GM23338 (cell line): ENCODE data around the gene DPYSL5. TPM values are rescaled to one million over a fixed set of nuclear protein-coding genes. Genes with fewer than 3 reads are reported as not detected.

Experiments used
- ATAC-seq: fragments of 200-7000 bp; cut with Tn5 transposase; 3 replicates; pipeline ENCODE4 v1.9.1; 2020
- DNase-seq: peaks from one replicate; pipeline ENCODE4 v3.0.0-alpha.2; 2015; ENCODE audit warnings: low spot score
- H2AFZ ChIP-seq: fragments of 200-600 bp; sonication (generic); 2 replicates; pipeline ENCODE4 v1.8.0; 2016; ENCODE audit warnings: antibody characterized with exemption, mild to moderate bottlenecking, moderate library complexity
- H3F3A ChIP-seq: fragments of 200-600 bp; sonication (generic); replicated peaks from 2 replicates; pipeline ENCODE4 v1.8.0; 2017; ENCODE audit warnings: antibody characterized with exemption, mixed run types, low read depth
- H3K27ac ChIP-seq: fragments of 200-600 bp; sonication (generic); 2 replicates; pipeline ENCODE4 v1.6.1; 2016; ENCODE audit warnings: low read depth
- H3K27me3 ChIP-seq: fragments of 200-600 bp; sonication (generic); 2 replicates; pipeline ENCODE4 v1.8.0; 2016; ENCODE audit warnings: mild to moderate bottlenecking, mixed run types, moderate library complexity; ENCODE audit not compliant: insufficient read depth
- H3K36me3 ChIP-seq: fragments of 200-600 bp; sonication (generic); 2 replicates; pipeline ENCODE4 v1.8.0; 2016; ENCODE audit warnings: mild to moderate bottlenecking; ENCODE audit not compliant: insufficient read depth
- H3K4me1 ChIP-seq: fragments of 200-600 bp; sonication (generic); 2 replicates; pipeline ENCODE4 v1.8.0; 2016; ENCODE audit warnings: mild to moderate bottlenecking, moderate library complexity; ENCODE audit not compliant: insufficient read depth
- H3K4me2 ChIP-seq: fragments of 200-600 bp; sonication (generic); 2 replicates; pipeline ENCODE4 v1.7.1; 2017; ENCODE audit warnings: mixed run types
- H3K4me3 ChIP-seq: fragments of 200-600 bp; sonication (generic); 2 replicates; pipeline ENCODE4 v1.6.1; 2016; ENCODE audit warnings: mixed run types
- H3K79me2 ChIP-seq: fragments of 200-600 bp; sonication (generic); replicated peaks from 2 replicates; pipeline ENCODE4 v1.8.0; 2017; ENCODE audit warnings: mild to moderate bottlenecking; ENCODE audit not compliant: insufficient read depth
- H3K9me2 ChIP-seq: fragments of 200-600 bp; sonication (generic); 2 replicates; pipeline ENCODE4 v1.8.0; 2017; ENCODE audit not compliant: insufficient read depth
- H4K20me1 ChIP-seq: fragments of 200-600 bp; sonication (generic); replicated peaks from 2 replicates; pipeline ENCODE4 v1.8.0; 2017; ENCODE audit warnings: mild to moderate bottlenecking; ENCODE audit not compliant: insufficient read depth
- H3K27ac Mint-ChIP-seq: 2 replicates; pipeline ENCODE4 v1.8.0; 2020; ENCODE audit warnings: inconsistent platforms, mild to moderate bottlenecking, moderate library complexity, mixed read lengths
- H3K27me3 Mint-ChIP-seq: 3 replicates; pipeline ENCODE4 v1.8.0; 2022; ENCODE audit warnings: low read depth, mild to moderate bottlenecking, moderate library complexity, mixed read lengths, inconsistent platforms; ENCODE audit not compliant: insufficient read depth, poor library complexity
- H3K36me3 Mint-ChIP-seq: 3 replicates; pipeline ENCODE4 v1.8.0; 2021; ENCODE audit warnings: low read depth, mild to moderate bottlenecking, inconsistent platforms, moderate library complexity, mixed read lengths
- H3K4me1 Mint-ChIP-seq: 3 replicates; pipeline ENCODE4 v1.8.0; 2020; ENCODE audit warnings: mild to moderate bottlenecking, inconsistent platforms, mixed read lengths
- H3K4me3 Mint-ChIP-seq: 3 replicates; pipeline ENCODE4 v1.8.0; 2021; ENCODE audit warnings: moderate library complexity, mild to moderate bottlenecking, inconsistent platforms, mixed read lengths
- H3K9me3 Mint-ChIP-seq: 3 replicates; pipeline ENCODE4 v1.8.0; 2020; ENCODE audit warnings: moderate library complexity, mild to moderate bottlenecking, inconsistent platforms, mixed read lengths
- CREB1 ChIP-seq: fragments of 250-450 bp; sonication (Bioruptor Pico); IDR thresholded peaks from 2 replicates; pipeline ENCODE4 v1.5.0; 2020; ENCODE audit warnings: low read depth, mild to moderate bottlenecking, moderate library complexity
- EZH2 ChIP-seq: fragments of 200-600 bp; sonication (generic); IDR thresholded peaks from one replicate; pipeline ENCODE4 v1.8.0; 2017; ENCODE audit warnings: antibody characterized with exemption, mild to moderate bottlenecking, low read depth; ENCODE audit not compliant: unreplicated experiment
- EZH2phosphoT487 ChIP-seq: fragments of 200-600 bp; sonication (generic); IDR thresholded peaks from one replicate; pipeline ENCODE4 v1.8.1; 2018; ENCODE audit warnings: antibody characterized with exemption; ENCODE audit not compliant: unreplicated experiment
- JUNB ChIP-seq: IDR thresholded peaks from one replicate; pipeline ENCODE4 v1.6.1; 2016; ENCODE audit warnings: antibody characterized with exemption; ENCODE audit not compliant: unreplicated experiment
- NANOG ChIP-seq: IDR thresholded peaks from 2 replicates; pipeline ENCODE4 v1.6.1; 2016; ENCODE audit warnings: antibody characterized with exemption, borderline replicate concordance
- POLR2AphosphoS5 ChIP-seq: IDR thresholded peaks from 2 replicates; pipeline ENCODE4 v1.6.1; 2016; ENCODE audit warnings: antibody characterized with exemption, low read depth
- REST ChIP-seq: IDR thresholded peaks from one replicate; pipeline ENCODE4 v1.6.1; 2018; ENCODE audit warnings: antibody characterized with exemption; ENCODE audit not compliant: unreplicated experiment
- STAT1 ChIP-seq: IDR thresholded peaks from one replicate; pipeline ENCODE4 v1.6.1; 2016; ENCODE audit warnings: antibody characterized with exemption; ENCODE audit not compliant: unreplicated experiment
- ZNF114 ChIP-seq: fragments of 250-450 bp; sonication (Bioruptor Pico); IDR thresholded peaks from 2 replicates; pipeline ENCODE4 v1.5.0; 2020; ENCODE audit warnings: mild to moderate bottlenecking, moderate library complexity
- ZNF331 ChIP-seq: fragments of 250-450 bp; sonication (Bioruptor Pico); IDR thresholded peaks from 2 replicates; pipeline ENCODE4 v1.5.0; 2020; ENCODE audit warnings: low read depth, mild to moderate bottlenecking, moderate library complexity
- ZNF462 ChIP-seq: fragments of 250-450 bp; sonication (Bioruptor Pico); IDR thresholded peaks from 2 replicates; pipeline ENCODE4 v1.5.0; 2020; ENCODE audit warnings: mild to moderate bottlenecking, moderate library complexity
- polyA plus RNA-seq: library from polyadenylated mRNA; unstranded; fragments of >200 nt; fragmentation: Nextera tagmentation; extraction: Ambion mirVana; gene quantifications from 2 replicates; pipeline ENCODE4 v1.2.1, GENCODE V29; 2016
- total RNA-seq: library from RNA; depleted of rRNA; stranded (reverse); fragments of >200 nt; shearing (Covaris generic); gene quantifications from 2 replicates; pipeline ENCODE4 v1.2.3, GENCODE V29; 2014
- TF ChIP-seq, protein P1 (sequence below): IDR thresholded peaks from 2 replicates; pipeline ENCODE4 v1.6.1; 2016; ENCODE audit warnings: antibody characterized with exemption
- TF ChIP-seq, protein P2 (sequence below), 2 experiments: fragments of 200-600 bp in 1 of 2; sonication (generic) in 1 of 2; conservative IDR thresholded peaks; 2 replicates each; pipeline versions ENCODE4 v1.5.1 to v1.6.1; 2016 to 2017; ENCODE audit warnings: antibody characterized with exemption in 2 of 2, low read depth in 2 of 2, mild to moderate bottlenecking in 2 of 2, moderate library complexity in 1 of 2

DPYSL5 gene
- total and polyA plus RNA-seq, 2 experiments from 2014 or later = 3.1 to 8.1 TPM

DNA sequence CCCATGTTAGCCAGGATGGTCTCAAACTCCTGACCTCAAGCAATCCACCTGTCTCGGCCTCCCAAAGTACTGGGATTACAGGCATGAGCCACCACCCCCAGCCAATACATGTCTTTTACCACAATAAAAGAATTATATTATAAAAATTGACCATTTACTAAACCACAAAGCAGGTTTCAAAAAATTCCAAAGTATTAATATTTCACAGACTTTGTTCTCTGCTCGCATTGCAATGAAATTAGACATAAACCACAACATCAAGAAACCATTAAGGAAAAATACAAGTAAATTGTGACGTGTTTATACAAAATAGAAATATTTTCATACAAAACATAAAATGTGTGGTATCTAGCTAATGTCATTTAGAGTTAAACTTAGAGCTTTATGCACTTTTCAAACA, 109.1 kb downstream of the DPYSL5 start:
- no peak overlapping the region for H3K4me3 ChIP-seq
- Mint-ChIP-seq H3K4me1 (peaks cover 3% of the 10 kb centered on the region; the same call in 2 of the 3 replicates), H3K27ac (no peak overlapping the region), H3K36me3 (no peaks in the 10 kb centered on the region), H3K27me3 (peaks cover 10% of the 10 kb centered on the region), H3K9me3 (no peaks in the 10 kb centered on the region), H3K4me3 (no peak overlapping the region)
- H4K20me1 ChIP-seq = no peaks in the 10 kb centered on the region
- no peaks in the 10 kb centered on the region for H3K79me2 ChIP-seq
- no peaks in the 10 kb centered on the region for H3F3A ChIP-seq
- DNase-seq (no peak), ATAC-seq (no peak)
- no peak overlapping the region for H3K4me2 ChIP-seq
- TF ChIP-seq ZNF114 (CRISPR knock-in tag) (no peak), CREB1 (CRISPR knock-in tag) (no peak), JUNB (no peak), NANOG (no peak), REST (no peak), EZH2phosphoT487 (no peak), ZNF331 (CRISPR knock-in tag) (no peak), ZNF462 (CRISPR knock-in tag) (no peak), POLR2AphosphoS5 (no peak), STAT1 (no peak), EZH2 (no peak)
- TF ChIP-seq, protein P1, sequence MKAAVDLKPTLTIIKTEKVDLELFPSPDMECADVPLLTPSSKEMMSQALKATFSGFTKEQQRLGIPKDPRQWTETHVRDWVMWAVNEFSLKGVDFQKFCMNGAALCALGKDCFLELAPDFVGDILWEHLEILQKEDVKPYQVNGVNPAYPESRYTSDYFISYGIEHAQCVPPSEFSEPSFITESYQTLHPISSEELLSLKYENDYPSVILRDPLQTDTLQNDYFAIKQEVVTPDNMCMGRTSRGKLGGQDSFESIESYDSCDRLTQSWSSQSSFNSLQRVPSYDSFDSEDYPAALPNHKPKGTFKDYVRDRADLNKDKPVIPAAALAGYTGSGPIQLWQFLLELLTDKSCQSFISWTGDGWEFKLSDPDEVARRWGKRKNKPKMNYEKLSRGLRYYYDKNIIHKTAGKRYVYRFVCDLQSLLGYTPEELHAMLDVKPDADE = no peak
- TF ChIP-seq, protein P2, sequence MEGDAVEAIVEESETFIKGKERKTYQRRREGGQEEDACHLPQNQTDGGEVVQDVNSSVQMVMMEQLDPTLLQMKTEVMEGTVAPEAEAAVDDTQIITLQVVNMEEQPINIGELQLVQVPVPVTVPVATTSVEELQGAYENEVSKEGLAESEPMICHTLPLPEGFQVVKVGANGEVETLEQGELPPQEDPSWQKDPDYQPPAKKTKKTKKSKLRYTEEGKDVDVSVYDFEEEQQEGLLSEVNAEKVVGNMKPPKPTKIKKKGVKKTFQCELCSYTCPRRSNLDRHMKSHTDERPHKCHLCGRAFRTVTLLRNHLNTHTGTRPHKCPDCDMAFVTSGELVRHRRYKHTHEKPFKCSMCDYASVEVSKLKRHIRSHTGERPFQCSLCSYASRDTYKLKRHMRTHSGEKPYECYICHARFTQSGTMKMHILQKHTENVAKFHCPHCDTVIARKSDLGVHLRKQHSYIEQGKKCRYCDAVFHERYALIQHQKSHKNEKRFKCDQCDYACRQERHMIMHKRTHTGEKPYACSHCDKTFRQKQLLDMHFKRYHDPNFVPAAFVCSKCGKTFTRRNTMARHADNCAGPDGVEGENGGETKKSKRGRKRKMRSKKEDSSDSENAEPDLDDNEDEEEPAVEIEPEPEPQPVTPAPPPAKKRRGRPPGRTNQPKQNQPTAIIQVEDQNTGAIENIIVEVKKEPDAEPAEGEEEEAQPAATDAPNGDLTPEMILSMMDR (conservative IDR thresholded peaks at IDR 0.05; ENCODE audit: low read depth in 2 of 2) = no peak
- no peaks in the 10 kb centered on the region for H3K4me1 ChIP-seq
- H3K27ac ChIP-seq = no peak overlapping the region
- no peaks in the 10 kb centered on the region for H3K9me2 ChIP-seq
- H3K27me3 ChIP-seq = no peaks in the 10 kb centered on the region
- H3K36me3 ChIP-seq = no peaks in the 10 kb centered on the region
- no peak overlapping the region for H2AFZ ChIP-seq
